Neural progenitor cell (in vitro differentiated cells): ENCODE results near the gene DKKL1. TPM values are rescaled to one million over a fixed set of nuclear protein-coding genes. Genes with fewer than 3 reads are reported as not detected.

Experiments
- DNase-seq: peaks from one replicate; pipeline ENCODE4 v3.0.0-alpha.2; 2016; ENCODE audit warnings: low spot score
- H2AFZ ChIP-seq: fragments of 200-600 bp; sonication (generic); replicated peaks from 2 replicates; pipeline ENCODE4 v1.6.1; 2016; ENCODE audit warnings: antibody characterized with exemption
- H3F3A ChIP-seq: fragments of 200-600 bp; sonication (generic); 2 replicates; pipeline ENCODE4 v1.6.1; 2016; ENCODE audit warnings: antibody characterized with exemption, low read depth
- H3K27ac ChIP-seq: fragments of 200-600 bp; sonication (generic); 2 replicates; pipeline ENCODE4 v1.5.1; 2016; ENCODE audit warnings: mild to moderate bottlenecking
- H3K27me3 ChIP-seq: fragments of 200-600 bp; sonication (generic); 2 replicates; pipeline ENCODE4 v1.6.1; 2016; ENCODE audit warnings: mild to moderate bottlenecking, moderate library complexity
- H3K36me3 ChIP-seq: fragments of 200-600 bp; sonication (generic); 2 replicates; pipeline ENCODE4 v1.5.1; 2016
- H3K4me1 ChIP-seq: fragments of 200-600 bp; sonication (generic); 2 replicates; pipeline ENCODE4 v1.6.1; 2016; ENCODE audit warnings: mixed run types
- H3K4me2 ChIP-seq: fragments of 200-600 bp; sonication (generic); 2 replicates; pipeline ENCODE4 v1.6.1; 2016
- H3K4me3 ChIP-seq: fragments of 200-600 bp; sonication (generic); 2 replicates; pipeline ENCODE4 v1.5.1; 2016
- H3K79me2 ChIP-seq: fragments of 200-600 bp; sonication (generic); 2 replicates; pipeline ENCODE4 v1.6.1; 2016; ENCODE audit warnings: low read depth
- H3K9ac ChIP-seq: fragments of 200-600 bp; sonication (generic); 2 replicates; pipeline ENCODE4 v1.6.1; 2016
- H3K9me3 ChIP-seq: fragments of 200-600 bp; sonication (generic); 2 replicates; pipeline ENCODE4 v1.5.1; 2016; ENCODE audit warnings: low read depth
- H4K20me1 ChIP-seq: fragments of 200-600 bp; sonication (generic); 2 replicates; pipeline ENCODE4 v1.6.1; 2016; ENCODE audit warnings: low read depth
- H3K27ac Mint-ChIP-seq: 3 replicates; pipeline ENCODE4 v1.8.0; 2021; ENCODE audit warnings: mixed read lengths
- H3K27me3 Mint-ChIP-seq: 2 replicates; pipeline ENCODE4 v1.8.0; 2022; ENCODE audit warnings: low read depth, mild to moderate bottlenecking, inconsistent platforms, moderate library complexity, mixed read lengths; ENCODE audit not compliant: insufficient read depth
- H3K36me3 Mint-ChIP-seq: 3 replicates; pipeline ENCODE4 v1.8.0; 2021; ENCODE audit warnings: mixed read lengths
- H3K4me1 Mint-ChIP-seq: 3 replicates; pipeline ENCODE4 v1.8.0; 2021; ENCODE audit warnings: mixed read lengths
- H3K4me3 Mint-ChIP-seq: 3 replicates; pipeline ENCODE4 v1.8.0; 2021; ENCODE audit warnings: mild to moderate bottlenecking, moderate library complexity, mixed read lengths
- H3K9me3 Mint-ChIP-seq: 3 replicates; pipeline ENCODE4 v1.8.0; 2020; ENCODE audit warnings: mixed read lengths
- CTCF ChIP-seq: fragments of 200-600 bp; sonication (generic); IDR thresholded peaks from 2 replicates; pipeline ENCODE4 v1.5.1; 2017; ENCODE audit warnings: antibody characterized with exemption, mild to moderate bottlenecking
- EZH2 ChIP-seq: fragments of 200-600 bp; sonication (generic); IDR thresholded peaks from 2 replicates; pipeline ENCODE4 v1.6.1; 2017; ENCODE audit warnings: antibody characterized with exemption, mild to moderate bottlenecking, moderate library complexity
- EZH2phosphoT487 ChIP-seq: fragments of 200-600 bp; sonication (generic); IDR thresholded peaks from 2 replicates; pipeline ENCODE4 v1.6.1; 2017; ENCODE audit warnings: antibody characterized with exemption
- total RNA-seq: library from RNA; depleted of rRNA; stranded (reverse); fragments of >200 nt; gene quantifications from 2 replicates; pipeline ENCODE4 v1.2.3, GENCODE V29; 2015; ENCODE audit warnings: low replicate concordance

The DKKL1 gene
- total RNA-seq, 1 donor from 2014 or later: 3.0 TPM

DNA sequence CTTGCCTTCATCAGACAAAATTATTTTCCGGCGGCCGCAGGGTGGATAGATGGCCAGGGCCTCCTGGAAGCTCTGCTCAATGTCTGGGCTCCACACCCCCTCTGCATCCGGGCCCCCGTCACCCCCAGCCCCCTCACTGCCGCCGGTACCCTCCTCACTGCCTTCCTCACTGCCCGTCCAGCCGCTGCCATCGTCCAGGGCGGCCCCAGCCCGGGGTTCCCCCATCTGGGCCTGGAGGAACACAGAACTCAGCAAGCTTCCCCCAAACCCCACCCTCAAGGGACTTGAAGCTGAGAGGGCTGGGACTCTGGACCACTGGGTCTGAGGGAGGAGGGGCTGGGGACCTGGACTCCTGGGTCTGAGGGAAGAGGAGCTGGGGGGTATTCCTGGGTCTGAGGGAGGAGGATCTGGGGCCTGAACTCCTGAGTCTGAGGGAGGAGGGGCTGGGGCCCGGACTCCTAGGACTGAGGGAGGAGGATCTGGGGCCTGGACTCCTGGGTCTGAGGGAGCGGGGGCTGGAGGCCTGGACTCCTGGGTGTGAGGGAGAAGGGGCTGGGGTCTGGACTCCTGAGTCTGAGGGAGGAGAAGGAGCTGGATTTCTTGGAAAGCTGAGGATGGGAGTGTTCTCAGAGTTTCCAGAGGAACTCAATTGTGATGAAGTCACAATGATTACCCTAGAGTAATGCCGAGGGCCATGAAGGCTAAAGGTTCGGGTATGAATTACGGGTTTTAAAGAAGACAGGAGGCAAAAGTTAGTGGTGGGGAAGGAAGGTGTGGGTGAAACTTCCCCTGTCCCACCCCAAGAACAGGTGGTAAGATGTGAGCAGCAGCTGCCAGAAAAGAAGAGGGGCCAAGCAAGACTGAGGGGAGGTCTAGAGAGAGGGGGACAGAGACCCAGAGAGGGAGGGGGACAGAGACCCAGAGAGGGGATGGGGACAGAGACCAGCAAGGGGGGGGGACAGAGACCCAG is 3.5 kb upstream of the DKKL1 start:
- Histone ChIP-seq H3K4me3 (peak overlapping the region; percentile 76), H3K9me3 (no peaks in the 10 kb centered on the region), H4K20me1 (peaks cover 20% of the 10 kb centered on the region), H3K79me2 (peaks cover 80% of the 10 kb centered on the region), H3K27me3 (no peaks in the 10 kb centered on the region), H3K9ac (peak overlapping the region; percentile 90), H3K27ac (no peak overlapping the region), H3K36me3 (peaks cover 6% of the 10 kb centered on the region), H3F3A (peaks cover 27% of the 10 kb centered on the region), H3K4me2 (peak overlapping the region; percentile 95), H2AFZ (no peak overlapping the region), H3K4me1 (peaks cover 16% of the 10 kb centered on the region)
- Mint-ChIP-seq H3K36me3 (peaks cover 29% of the 10 kb centered on the region), H3K9me3 (no peaks in the 10 kb centered on the region), H3K27ac (peak overlapping the region; percentile 99), H3K27me3 (peaks cover 9% of the 10 kb centered on the region), H3K4me1 (peaks cover 32% of the 10 kb centered on the region), H3K4me3 (no peak overlapping the region)
- TF ChIP-seq CTCF: no peak
- DNase-seq: no peak

- no peaks in the 10 kb centered on the region for H3K27me3 ChIP-seq
- H3K9ac ChIP-seq: peak overlapping the region; percentile 90
- peak; percentile 90 for DNase-seq
- H3K79me2 ChIP-seq: peaks cover 66% of the 10 kb centered on the region
- H4K20me1 ChIP-seq: peaks cover 11% of the 10 kb centered on the region
- H3K36me3 Mint-ChIP-seq: peaks cover 21% of the 10 kb centered on the region
- peaks cover 6% of the 10 kb centered on the region for H3K36me3 ChIP-seq
- H3K4me1 Mint-ChIP-seq: peaks cover 26% of the 10 kb centered on the region
- H2AFZ ChIP-seq: no peak overlapping the region
- H3K27me3 Mint-ChIP-seq: peaks cover 10% of the 10 kb centered on the region
- TF ChIP-seq EZH2 (no peak), EZH2phosphoT487 (no peak), CTCF (no peak)
- no peaks in the 10 kb centered on the region for H3K9me3 Mint-ChIP-seq
- peak overlapping the region; percentile 95 for H3K4me2 ChIP-seq
- peaks cover 16% of the 10 kb centered on the region for H3K4me1 ChIP-seq
- H3K9me3 ChIP-seq: no peaks in the 10 kb centered on the region
- no peak overlapping the region for H3K4me3 Mint-ChIP-seq
- H3K27ac Mint-ChIP-seq: peak overlapping the region; percentile 99
- H3F3A ChIP-seq: peaks cover 27% of the 10 kb centered on the region
- H3K4me3 ChIP-seq: peak overlapping the region; percentile 76
- peak overlapping the region; percentile 94 for H3K27ac ChIP-seq
These were observed 2.1 kb upstream of the DKKL1 start for GRCh38 chr19:49361438-49362047.

DNA sequence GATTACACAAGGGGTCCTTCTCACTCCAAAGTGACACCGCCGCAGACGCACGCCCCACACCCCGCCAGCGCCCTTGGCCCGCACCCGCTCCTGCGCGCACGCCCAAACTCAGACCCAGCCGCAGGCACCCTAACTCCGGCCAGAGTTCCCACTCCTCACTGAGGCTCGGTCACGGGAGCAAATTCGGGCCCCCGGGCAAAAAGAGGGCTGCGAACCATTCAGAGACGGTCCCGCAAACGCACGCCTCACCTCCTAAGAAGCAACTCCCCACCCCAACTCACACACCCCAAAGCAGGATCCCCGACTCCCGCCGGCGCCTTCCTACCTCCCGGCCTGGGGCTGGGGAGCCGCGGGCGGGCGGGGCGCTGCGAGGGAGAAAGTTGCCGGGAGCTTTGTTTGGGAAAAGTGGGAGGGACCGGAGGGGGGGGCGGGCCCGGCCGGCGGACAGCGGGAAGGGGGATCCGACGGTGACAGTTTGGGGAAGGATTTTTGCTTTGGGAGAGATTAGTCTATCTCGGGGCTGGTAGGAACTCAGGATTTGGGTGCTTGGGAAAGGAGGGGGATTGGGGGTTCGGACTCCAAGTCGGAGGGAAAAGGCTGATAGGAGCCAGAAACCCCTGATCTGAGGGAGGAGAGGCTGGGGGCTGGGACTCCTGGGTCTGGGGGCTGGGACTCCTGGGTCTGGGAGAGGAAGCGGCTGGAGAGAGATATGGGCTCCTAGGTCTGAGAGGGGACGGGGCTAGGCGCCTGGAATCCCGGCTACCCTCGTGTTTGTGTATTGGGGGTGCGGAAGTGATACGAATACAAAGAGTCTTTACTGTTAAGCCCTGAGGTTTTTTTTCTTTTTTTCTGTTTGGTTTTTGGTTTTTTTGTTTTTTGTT is 1.4 kb upstream of the DKKL1 start, which contains the start of gene TEAD2:
TEAD2 (minus strand) TSS at position 369 of the 881 bp plus-strand sequence. CDS start 2,341 bp downstream, outside the sequence.
- Histone ChIP-seq H2AFZ (no peak within 1 kb of the TSS), H3K27me3 (no peaks in the 10 kb centered on the region), H3K4me3 (peak within 1 kb of the TSS; percentile 76), H3K9ac (peak within 1 kb of the TSS; percentile 90), H3K4me2 (peak within 1 kb of the TSS; percentile 95), H4K20me1 (peaks cover 6% of the 10 kb centered on the region), H3F3A (peaks cover 27% of the 10 kb centered on the region), H3K9me3 (no peaks in the 10 kb centered on the region), H3K4me1 (peaks cover 16% of the 10 kb centered on the region), H3K36me3 (peaks cover 6% of the 10 kb centered on the region), H3K27ac (peak within 1 kb of the TSS; percentile 94), H3K79me2 (peaks cover 59% of the 10 kb centered on the region)
- peak within 1 kb of the TSS; percentile 99 for H3K27ac Mint-ChIP-seq
- H3K4me3 Mint-ChIP-seq: no peak within 1 kb of the TSS
- H3K4me1 Mint-ChIP-seq: peaks cover 19% of the 10 kb centered on the region
- TF ChIP-seq CTCF: no peak
- TF ChIP-seq EZH2: no peak
- TF ChIP-seq EZH2phosphoT487: no peak
- DNase-seq: peak; percentile 90
- H3K36me3 Mint-ChIP-seq: peaks cover 14% of the 10 kb centered on the region
- peaks cover 10% of the 10 kb centered on the region for H3K27me3 Mint-ChIP-seq
- no peaks in the 10 kb centered on the region for H3K9me3 Mint-ChIP-seq
